ENCODE measurements around the gene RBM27.

RBM27 gene

DNA sequence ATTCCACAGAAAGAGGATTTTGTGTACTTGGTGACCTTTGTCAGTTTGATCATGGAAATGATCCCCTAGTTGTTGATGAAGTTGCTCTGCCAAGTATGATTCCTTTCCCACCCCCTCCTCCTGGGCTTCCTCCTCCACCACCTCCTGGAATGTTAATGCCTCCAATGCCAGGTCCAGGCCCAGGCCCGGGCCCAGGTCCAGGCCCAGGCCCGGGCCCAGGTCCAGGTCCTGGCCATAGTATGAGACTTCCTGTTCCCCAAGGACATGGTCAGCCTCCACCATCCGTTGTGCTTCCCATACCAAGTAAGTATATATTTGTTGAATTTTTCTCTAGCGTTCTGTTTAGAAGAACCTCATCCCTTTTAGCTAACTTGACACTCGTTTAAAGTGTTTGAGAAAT is 30.0 kb downstream of the RBM27 start:
- ChIA-PET POLR2A (no interaction called here), CTCF (interaction anchor here (1.3 kb wide), 1 partner anchor 28 kb away, joined by 3 read pairs; no protein-coding TSS in a partner anchor)
- H3K4me3 ChIP-seq (ENCODE audit: low read depth, low read length): no peak overlapping the region
- no peak for DNase-seq (ENCODE audit: low read depth, low spot score)
- TF ChIP-seq, protein P1, sequence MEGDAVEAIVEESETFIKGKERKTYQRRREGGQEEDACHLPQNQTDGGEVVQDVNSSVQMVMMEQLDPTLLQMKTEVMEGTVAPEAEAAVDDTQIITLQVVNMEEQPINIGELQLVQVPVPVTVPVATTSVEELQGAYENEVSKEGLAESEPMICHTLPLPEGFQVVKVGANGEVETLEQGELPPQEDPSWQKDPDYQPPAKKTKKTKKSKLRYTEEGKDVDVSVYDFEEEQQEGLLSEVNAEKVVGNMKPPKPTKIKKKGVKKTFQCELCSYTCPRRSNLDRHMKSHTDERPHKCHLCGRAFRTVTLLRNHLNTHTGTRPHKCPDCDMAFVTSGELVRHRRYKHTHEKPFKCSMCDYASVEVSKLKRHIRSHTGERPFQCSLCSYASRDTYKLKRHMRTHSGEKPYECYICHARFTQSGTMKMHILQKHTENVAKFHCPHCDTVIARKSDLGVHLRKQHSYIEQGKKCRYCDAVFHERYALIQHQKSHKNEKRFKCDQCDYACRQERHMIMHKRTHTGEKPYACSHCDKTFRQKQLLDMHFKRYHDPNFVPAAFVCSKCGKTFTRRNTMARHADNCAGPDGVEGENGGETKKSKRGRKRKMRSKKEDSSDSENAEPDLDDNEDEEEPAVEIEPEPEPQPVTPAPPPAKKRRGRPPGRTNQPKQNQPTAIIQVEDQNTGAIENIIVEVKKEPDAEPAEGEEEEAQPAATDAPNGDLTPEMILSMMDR (IDR thresholded peaks at IDR 0.05; ENCODE audit: insufficient read depth, low read length, missing control alignments): no peak

DNA sequence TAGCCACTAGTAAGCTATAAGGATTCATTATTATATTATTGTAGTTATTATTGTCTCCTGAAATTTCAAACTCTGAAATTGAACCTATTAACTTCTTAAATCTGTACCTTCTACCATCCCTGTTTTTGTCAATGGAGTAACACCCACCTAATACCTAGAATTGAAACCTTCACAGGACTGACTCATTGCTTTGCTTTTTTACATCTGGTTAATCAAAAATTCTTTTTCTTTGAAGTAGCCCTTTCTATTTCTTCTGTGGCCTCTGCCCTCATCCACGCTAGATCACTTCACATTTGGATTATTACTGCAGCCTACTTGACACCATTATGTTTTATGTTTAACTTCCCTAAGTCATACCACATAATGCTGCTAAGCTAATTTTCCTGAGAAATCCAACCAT is 35.6 kb downstream of the RBM27 start:
- no peak overlapping the region for H3K4me3 ChIP-seq (ENCODE audit: low read depth, low read length)
- TF ChIP-seq, protein P1 (IDR thresholded peaks at IDR 0.05; ENCODE audit: insufficient read depth, low read length, missing control alignments): no peak
- ChIA-PET POLR2A (no interaction called here), CTCF (interaction anchor here (1.0 kb wide), 1 partner anchor 10 kb away, joined by 3 read pairs; no protein-coding TSS in a partner anchor)
- DNase-seq (ENCODE audit: low read depth, low spot score): no peak

DNA sequence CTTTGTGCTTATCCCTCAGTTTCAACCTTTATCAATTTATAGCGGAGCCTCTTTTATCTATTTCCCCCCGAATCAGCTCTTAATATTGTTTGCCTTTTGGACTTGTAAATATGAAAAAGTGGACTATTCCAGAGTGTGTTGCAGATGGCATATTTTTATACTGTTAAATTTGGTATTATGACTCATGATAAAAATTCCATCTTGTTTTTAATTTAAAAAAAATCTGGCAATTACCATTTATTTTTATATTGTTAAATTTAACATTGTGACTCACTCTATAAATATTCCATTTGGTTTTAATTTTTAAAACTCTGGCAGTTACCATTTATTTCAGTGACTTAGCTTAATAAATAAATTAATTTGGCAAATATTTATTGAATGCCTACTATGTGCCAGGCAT is 37.5 kb downstream of the RBM27 start:
- POLR2A ChIA-PET: no interaction called here
- no peak for DNase-seq (ENCODE audit: low read depth, low spot score)
- TF ChIP-seq, protein P1 (IDR thresholded peaks at IDR 0.05; ENCODE audit: insufficient read depth, low read length, missing control alignments): no peak
- CTCF ChIA-PET: no interaction called here
- no peak overlapping the region for H3K4me3 ChIP-seq (ENCODE audit: low read depth, low read length)

DNA sequence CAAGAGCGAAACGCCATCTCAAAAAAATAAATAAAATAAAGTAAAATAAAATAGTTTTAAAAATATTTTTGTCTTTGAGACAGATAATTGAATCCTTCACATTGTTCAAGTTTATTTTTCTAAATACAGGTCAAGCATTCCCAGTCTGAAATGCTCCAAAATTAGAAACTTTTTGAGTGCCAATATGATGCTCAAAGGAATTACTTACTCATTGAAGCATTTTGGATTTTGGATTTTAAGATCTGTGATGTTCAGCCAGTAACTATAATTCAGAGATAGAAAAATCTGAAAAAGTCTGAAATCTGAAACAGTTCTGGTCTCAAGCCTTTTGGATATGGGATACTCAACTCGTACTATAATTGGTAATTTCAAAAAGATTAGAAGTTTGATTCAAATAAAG is 39.8 kb downstream of the RBM27 start:
- TF ChIP-seq, protein P1 (IDR thresholded peaks at IDR 0.05; ENCODE audit: insufficient read depth, low read length, missing control alignments): no peak
- H3K4me3 ChIP-seq (ENCODE audit: low read depth, low read length): no peak overlapping the region
- ChIA-PET CTCF (no interaction called here), POLR2A (no interaction called here)
- DNase-seq (ENCODE audit: low read depth, low spot score): no peak

DNA sequence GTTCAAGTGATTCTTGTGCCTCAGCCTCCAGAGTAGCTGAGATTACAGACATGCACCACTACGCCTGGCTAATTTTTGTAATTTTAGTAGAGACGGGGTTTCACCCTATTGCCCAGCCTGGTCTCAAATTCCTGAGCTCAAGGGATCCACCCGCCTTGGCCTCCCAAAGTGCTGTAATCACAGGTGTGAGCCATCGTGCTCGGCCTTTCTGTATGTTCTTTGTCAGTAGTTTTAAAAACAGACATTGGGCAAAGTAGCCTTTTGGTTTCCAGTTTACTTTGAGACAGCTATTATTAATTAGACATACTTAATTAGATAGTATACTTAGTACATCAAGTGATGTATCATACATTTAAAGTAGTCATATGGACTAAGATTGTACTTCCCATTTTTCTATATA is 45.2 kb downstream of the RBM27 start:
- POLR2A ChIA-PET: no interaction called here
- DNase-seq (ENCODE audit: low read depth, low spot score): no peak
- no peak overlapping the region for H3K4me3 ChIP-seq (ENCODE audit: low read depth, low read length)
- TF ChIP-seq, protein P1 (IDR thresholded peaks at IDR 0.05; ENCODE audit: insufficient read depth, low read length, missing control alignments): no peak
- CTCF ChIA-PET: interaction anchor here (0.7 to 1.0 kb wide), 2 partner anchors 10 to 20 kb away, joined by 3 read pairs; no protein-coding TSS in a partner anchor

DNA sequence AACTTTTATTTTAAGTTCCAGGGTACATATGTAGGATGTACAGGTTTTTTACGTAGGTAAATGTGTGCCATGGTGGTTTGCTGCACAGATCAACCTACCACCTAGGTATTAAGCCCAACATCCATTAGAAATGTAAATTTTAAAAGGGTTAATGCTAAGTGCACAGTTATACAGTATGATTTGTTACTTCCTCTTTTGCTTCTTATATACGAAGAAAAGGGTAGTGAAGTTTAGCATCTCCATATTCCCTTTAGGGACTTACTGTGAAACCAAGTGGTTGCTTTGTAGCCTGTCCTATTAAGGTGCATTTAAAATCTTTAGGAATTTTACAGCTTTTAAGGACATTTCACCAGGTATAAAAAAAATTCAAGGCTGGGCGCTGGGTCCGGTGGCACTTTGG is 46.4 kb downstream of the RBM27 start:
- ChIA-PET POLR2A (no interaction called here), CTCF (interaction anchor here (1.0 kb wide), 1 partner anchor 11 kb away, joined by 3 read pairs; no protein-coding TSS in a partner anchor)
- DNase-seq (ENCODE audit: low read depth, low spot score): no peak
- TF ChIP-seq, protein P1 (IDR thresholded peaks at IDR 0.05; ENCODE audit: insufficient read depth, low read length, missing control alignments): no peak
- H3K4me3 ChIP-seq (ENCODE audit: low read depth, low read length): no peak overlapping the region
